Amniotic stem cell (primary cell): ENCODE data around the gene DYNLT5.
"Not testable (repeated sequence)": the region's sequence is repeated elsewhere in the genome, so short reads cannot be mapped to it uniquely, and the experiment has no call there.

Experiments used
- DNase-seq: peaks from one replicate; lab custom pipeline; 2025; lab: John Stamatoyannopoulos, UW

DYNLT5 gene

GRCh38 chr1:66751160-66751559, 1.1 kb upstream of the DYNLT5 start:
- DNase-seq: no peak

GRCh38 chr1:66752671-66753371, 562 bp downstream of the DYNLT5 start:
- DNase-seq: no peak

GRCh38 chr1:66757722-66758240, 5.5 kb downstream of the DYNLT5 start:
- DNase-seq: no peak

- DNase-seq: no peak
Measured at GRCh38 chr1:66758241-66758755, 6.0 kb downstream of the DYNLT5 start.

- no peak for DNase-seq
Measured at GRCh38 chr1:66760506-66760905, 8.2 kb downstream of the DYNLT5 start.

- no peak for DNase-seq
Measured at GRCh38 chr1:66761221-66761620, 9.0 kb downstream of the DYNLT5 start.

GRCh38 chr1:66764994-66765578, 12.8 kb downstream of the DYNLT5 start:
- peak; percentile 18 for DNase-seq

- DNase-seq: no peak
Measured at GRCh38 chr1:66767626-66768025, 15.4 kb downstream of the DYNLT5 start.

- DNase-seq: no peak
Measured at GRCh38 chr1:66768965-66769364, 16.7 kb downstream of the DYNLT5 start.

- no peak for DNase-seq
Measured at GRCh38 chr1:66769512-66770229, 17.4 kb downstream of the DYNLT5 start.

GRCh38 chr1:66770240-66770639, 18.0 kb downstream of the DYNLT5 start:
- DNase-seq: no peak

GRCh38 chr1:66770694-66771093, 18.4 kb downstream of the DYNLT5 start:
- no peak for DNase-seq

GRCh38 chr1:66773227-66773626, 21.0 kb downstream of the DYNLT5 start:
- no peak for DNase-seq

GRCh38 chr1:66774438-66774837, 22.2 kb downstream of the DYNLT5 start:
- DNase-seq: no peak

GRCh38 chr1:66775646-66776045, 23.4 kb downstream of the DYNLT5 start:
- no peak for DNase-seq

- no peak for DNase-seq
Measured at GRCh38 chr1:66777831-66778230, 25.6 kb downstream of the DYNLT5 start.

- DNase-seq: no peak
Measured at GRCh38 chr1:66778266-66778665, 26.0 kb downstream of the DYNLT5 start.

- no peak for DNase-seq
Measured at GRCh38 chr1:66778969-66779368, 26.7 kb downstream of the DYNLT5 start.

- no peak for DNase-seq
Measured at GRCh38 chr1:66779475-66780078, 27.3 kb downstream of the DYNLT5 start.

- not testable (repeated sequence) for DNase-seq
Measured at GRCh38 chr1:66785800-66786199, 33.5 kb downstream of the DYNLT5 start.

- DNase-seq: no peak
Measured at GRCh38 chr1:66787641-66788040, 35.4 kb downstream of the DYNLT5 start.

GRCh38 chr1:66788231-66788939, 36.1 kb downstream of the DYNLT5 start:
- no peak for DNase-seq
